Renal cortex interstitium (tissue), 11 donors: Measurements from ENCODE around the gene PACSIN3. TPM values are rescaled to one million over a fixed set of nuclear protein-coding genes. Genes with fewer than 3 reads are reported as not detected.

Experiments used
- DNase-seq, 11 donors: peaks; one replicate each; pipeline ENCODE4 v3.0.0-alpha.2; 2013; ENCODE audit warnings: low read depth in 9 of 11, low spot score in 4 of 11; ENCODE audit errors: extremely low read depth in 1 of 11
- polyA plus RNA-seq, 3 donors: library from polyadenylated mRNA; unstranded; fragments of 120-200 nt; gene quantifications; one replicate each; pipeline ENCODE4 v1.2.1, GENCODE V29; 2013; ENCODE audit not compliant: insufficient read length in 3 of 3

Gene PACSIN3
- polyA plus RNA-seq, 3 donors = 25.9 to 43.6 (median 38.8) TPM

- DNase-seq = no peak
Observed at GRCh38 chr11:47139878-47140277, 46.4 kb downstream of the PACSIN3 start.

GRCh38 chr11:47137476-47137875 is 48.8 kb downstream of the PACSIN3 start:
- DNase-seq = no peak

GRCh38 chr11:47136921-47137320 is 49.3 kb downstream of the PACSIN3 start:
- no peak for DNase-seq

GRCh38 chr11:47136327-47136726 is 49.9 kb downstream of the PACSIN3 start:
- DNase-seq = no peak

- no peak for DNase-seq
Observed at GRCh38 chr11:47132981-47133380, 53.3 kb downstream of the PACSIN3 start.

GRCh38 chr11:47132490-47132889 is 53.7 kb downstream of the PACSIN3 start:
- no peak for DNase-seq

GRCh38 chr11:47131136-47131535 is 55.1 kb downstream of the PACSIN3 start:
- no peak for DNase-seq

- DNase-seq = no peak
Observed at GRCh38 chr11:47130543-47130942, 55.7 kb downstream of the PACSIN3 start.

Other genes starting within 250 kb of the PACSIN3 start
- 10 to 100 TPM; 52.7 to 58.9 (median 53.7) TPM for gene CSTPP1, start 249.7 kb downstream of the PACSIN3 start, polyA plus RNA-seq
- gene ARFGAP2, start 9.6 kb downstream of the PACSIN3 start, polyA plus RNA-seq = 10 to 100 TPM; 80.8 to 93.3 (median 88.9) TPM
- 10 to 100 TPM; 22.2 to 27.7 (median 22.9) TPM for gene DDB2, start 28.5 kb upstream of the PACSIN3 start, polyA plus RNA-seq
- 10 to 100 TPM; 52.4 to 57.8 (median 55.4) TPM for gene ACP2, start 62.4 kb upstream of the PACSIN3 start, polyA plus RNA-seq
- 10 to 100 TPM; 39.1 to 52.3 (median 47.5) TPM for gene NR1H3, start 71.6 kb upstream of the PACSIN3 start, polyA plus RNA-seq
- gene MADD, start 83.7 kb upstream of the PACSIN3 start, polyA plus RNA-seq = 10 to 100 TPM; 41.5 to 53.3 (median 47.2) TPM
- gene MYBPC3, start 166.3 kb upstream of the PACSIN3 start, polyA plus RNA-seq = under 1 TPM in 2 of 3 donors, not detected in 1; 0.08 to 0.14 TPM
- gene SPI1, start 192.1 kb upstream of the PACSIN3 start, polyA plus RNA-seq = 1 to 10 TPM; 2.8 to 5.2 (median 4.9) TPM
- gene SLC39A13, start 222.2 kb upstream of the PACSIN3 start, polyA plus RNA-seq = 10 to 100 TPM; 38.7 to 67.4 (median 55.8) TPM
- gene PSMC3, start 240.0 kb upstream of the PACSIN3 start, polyA plus RNA-seq = 100 to 1,000 TPM; 132 to 174 (median 160) TPM